Mesenchymal stem cell (in vitro differentiated cells and primary cell): Measurements from ENCODE around the gene INTS3. TPM values are rescaled to one million over a fixed set of nuclear protein-coding genes. Genes with fewer than 3 reads are reported as not detected.

ENCODE experiments used
- small RNA-seq: library from polyadenylated mRNA; stranded (forward); fragments of <200 nt; extraction: miRNeasy Mini kit (QIAGEN cat#:217004); gene quantifications from one replicate; pipeline ENCODE3, GENCODE V24; 2013; ENCODE audit warnings: low read depth

Gene INTS3

Small RNAs within 50 kb of the gene (small RNA-seq; reads per million reads assigned to genes)
- gene MIR8083 (not detected), gene RF00019 (not detected), gene RN7SL372P (not detected)
